ENCODE results near the gene GPR61.

The GPR61 gene

DNA sequence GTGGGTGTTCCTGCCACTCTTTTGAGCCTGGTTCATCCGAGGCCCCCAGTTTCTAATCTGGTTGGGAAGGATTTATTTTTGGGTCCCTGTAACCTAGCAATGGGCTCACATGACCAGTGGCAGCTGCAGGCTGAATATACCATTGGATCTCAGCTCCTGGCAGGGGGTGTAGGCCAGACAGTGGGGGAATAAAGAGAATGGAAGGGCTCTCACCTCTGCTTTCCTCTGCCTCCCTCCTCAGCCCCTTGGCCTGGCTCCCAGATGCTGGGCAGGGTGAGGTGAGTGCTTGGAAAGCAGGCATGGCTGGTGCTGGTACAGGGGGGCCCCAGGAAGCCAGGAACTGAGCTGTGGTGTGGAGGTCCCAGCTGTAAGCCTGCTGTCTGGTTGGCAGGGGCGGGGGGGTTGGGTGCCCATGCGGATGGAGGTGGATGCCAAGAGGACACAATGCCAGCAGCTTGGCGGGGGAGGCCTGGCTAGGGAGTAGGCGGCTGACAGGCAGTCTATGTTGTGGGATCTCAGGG lies 3.6 kb upstream of the GPR61 start:
- no peak for DNase-seq (ENCODE audit: low spot score)

DNA sequence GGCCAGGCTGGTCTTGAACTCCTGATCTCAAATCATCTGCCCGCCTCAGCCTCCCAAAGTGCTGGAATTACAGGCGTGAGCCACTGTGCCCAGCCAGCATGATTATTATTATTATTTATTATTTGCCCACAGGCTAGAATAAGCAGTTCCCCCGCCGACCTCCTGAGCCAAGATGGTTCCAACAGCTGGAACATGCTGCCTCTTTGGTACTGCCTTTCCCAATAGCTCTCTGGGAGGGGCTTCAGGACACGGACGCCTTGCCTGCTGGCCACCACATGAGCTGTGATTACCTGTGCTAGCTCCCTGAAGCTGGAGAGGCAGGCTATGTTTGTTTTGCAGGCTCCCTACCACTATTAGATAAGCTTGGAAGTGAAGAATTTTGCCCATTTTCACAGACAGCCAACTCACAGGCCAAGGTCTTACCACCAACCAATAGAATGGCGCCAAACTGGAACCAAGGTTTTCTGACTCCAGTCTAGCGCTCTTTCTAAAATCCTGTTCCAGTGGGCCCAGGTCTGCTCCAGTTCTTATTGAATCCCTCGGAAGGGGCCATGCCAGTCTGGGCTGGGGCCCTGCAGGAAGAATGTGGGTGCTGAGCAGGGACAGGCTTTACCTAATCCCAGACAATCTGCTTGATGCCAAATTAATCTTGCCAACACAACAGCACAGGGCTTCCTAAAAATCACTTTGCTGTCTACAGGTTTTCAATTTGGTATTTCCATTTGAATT lies 2.1 kb upstream of the GPR61 start:
- DNase-seq (ENCODE audit: low spot score) = no peak

DNA sequence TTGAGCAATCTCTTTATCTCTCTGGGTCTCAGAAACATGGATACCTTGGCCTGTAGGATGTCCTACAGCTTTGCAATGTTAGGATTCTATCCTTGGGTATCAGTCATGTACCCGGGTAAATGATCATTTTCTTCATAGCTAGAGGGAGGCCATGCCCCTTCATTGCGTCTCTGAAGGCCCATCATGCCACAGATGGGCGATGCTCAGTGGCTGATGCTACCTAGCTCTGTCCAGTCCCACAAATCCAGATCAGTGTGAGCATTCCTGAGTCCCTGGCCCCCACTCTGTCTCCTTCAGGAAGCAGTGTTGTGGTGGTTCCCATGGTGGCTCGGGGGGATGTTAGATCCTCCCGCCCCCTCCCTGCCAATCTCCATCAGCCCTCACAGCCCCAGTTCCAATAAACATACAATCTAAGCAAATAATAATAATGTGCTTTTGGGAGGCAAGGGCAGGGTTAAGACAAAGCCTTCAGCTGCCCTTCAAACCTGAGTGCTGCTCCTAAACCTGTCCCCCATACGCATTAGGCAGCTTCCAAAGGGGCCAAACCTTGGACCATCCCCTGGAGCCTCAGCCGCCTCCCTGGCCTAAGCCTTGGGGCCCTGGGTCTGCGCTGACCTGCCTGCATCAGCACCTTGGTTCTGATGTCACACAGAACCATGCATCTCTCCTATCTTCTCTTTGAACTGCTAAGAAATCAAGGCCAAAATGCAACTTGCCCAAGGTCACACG lies 681 bp upstream of the GPR61 start:
- DNase-seq (ENCODE audit: low spot score) = no peak

DNA sequence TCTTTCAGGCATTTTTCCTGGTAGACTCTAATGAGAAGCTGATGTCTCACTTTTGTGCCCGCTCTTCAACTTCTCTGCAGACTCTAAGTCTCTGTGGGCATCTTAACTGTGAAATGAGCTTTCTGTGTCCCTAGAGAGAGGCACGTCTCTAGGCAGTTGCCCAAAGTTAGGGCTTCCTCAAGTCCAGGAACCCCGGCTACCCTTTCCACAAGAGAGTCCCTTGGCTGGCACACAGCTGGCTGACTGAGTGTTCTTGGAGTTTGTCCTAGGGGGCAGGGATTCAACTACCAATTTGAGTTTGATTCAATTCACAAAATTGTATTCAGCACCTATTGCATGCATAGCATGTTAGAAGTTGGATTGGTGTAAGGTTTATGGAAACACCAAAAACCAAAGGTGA lies 1.4 kb downstream of the GPR61 start:
- no peak for DNase-seq (ENCODE audit: low spot score)

DNA sequence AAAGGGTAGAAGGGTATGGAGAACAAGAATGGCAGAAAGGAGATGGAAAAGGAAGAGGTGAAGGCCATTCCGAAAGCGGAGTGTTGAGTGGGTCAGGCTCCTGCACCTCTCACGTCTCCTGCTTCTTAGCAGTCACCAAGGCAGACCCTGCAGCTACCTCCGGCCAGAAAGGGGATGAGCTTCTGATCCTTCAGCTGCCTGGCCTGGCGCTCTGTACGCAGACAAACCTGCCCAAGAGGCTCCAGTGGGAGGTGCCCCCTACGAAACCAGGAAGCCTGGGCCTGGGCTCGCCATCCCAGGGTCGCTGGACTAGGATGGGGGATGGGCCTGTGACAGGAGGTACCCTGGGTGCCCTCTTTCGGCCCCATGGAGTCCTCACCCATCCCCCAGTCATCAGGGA lies 3.0 kb downstream of the GPR61 start:
- no peak for DNase-seq (ENCODE audit: low spot score)

DNA sequence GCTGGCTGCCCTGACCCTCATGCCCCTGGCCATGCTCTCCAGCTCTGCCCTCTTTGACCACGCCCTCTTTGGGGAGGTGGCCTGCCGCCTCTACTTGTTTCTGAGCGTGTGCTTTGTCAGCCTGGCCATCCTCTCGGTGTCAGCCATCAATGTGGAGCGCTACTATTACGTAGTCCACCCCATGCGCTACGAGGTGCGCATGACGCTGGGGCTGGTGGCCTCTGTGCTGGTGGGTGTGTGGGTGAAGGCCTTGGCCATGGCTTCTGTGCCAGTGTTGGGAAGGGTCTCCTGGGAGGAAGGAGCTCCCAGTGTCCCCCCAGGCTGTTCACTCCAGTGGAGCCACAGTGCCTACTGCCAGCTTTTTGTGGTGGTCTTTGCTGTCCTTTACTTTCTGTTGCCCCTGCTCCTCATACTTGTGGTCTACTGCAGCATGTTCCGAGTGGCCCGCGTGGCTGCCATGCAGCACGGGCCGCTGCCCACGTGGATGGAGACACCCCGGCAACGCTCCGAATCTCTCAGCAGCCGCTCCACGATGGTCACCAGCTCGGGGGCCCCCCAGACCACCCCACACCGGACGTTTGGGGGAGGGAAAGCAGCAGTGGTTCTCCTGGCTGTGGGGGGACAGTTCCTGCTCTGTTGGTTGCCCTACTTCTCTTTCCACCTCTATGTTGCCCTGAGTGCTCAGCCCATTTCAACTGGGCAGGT lies 3.8 kb downstream of the GPR61 start:
- no peak for DNase-seq (ENCODE audit: low spot score)

DNA sequence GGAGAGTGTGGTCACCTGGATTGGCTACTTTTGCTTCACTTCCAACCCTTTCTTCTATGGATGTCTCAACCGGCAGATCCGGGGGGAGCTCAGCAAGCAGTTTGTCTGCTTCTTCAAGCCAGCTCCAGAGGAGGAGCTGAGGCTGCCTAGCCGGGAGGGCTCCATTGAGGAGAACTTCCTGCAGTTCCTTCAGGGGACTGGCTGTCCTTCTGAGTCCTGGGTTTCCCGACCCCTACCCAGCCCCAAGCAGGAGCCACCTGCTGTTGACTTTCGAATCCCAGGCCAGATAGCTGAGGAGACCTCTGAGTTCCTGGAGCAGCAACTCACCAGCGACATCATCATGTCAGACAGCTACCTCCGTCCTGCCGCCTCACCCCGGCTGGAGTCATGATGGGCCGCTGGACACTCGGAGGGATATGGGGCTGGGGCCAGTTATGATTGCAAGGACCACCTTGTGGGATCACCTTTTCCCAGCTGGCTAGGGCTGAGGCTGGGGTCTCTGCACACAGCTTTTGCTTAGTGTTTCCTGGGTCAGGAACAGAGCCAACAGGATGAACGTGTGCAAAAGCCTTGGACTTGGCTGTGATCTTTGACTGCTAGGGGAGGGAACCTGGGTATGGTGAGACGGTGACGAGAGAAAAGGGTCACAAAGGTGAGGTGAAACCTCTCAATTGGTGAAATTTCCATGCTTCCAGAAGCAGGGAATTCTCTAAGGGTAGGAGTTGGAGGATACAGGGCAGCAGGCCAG lies 4.5 kb downstream of the GPR61 start:
- DNase-seq (ENCODE audit: low spot score) = no peak

DNA sequence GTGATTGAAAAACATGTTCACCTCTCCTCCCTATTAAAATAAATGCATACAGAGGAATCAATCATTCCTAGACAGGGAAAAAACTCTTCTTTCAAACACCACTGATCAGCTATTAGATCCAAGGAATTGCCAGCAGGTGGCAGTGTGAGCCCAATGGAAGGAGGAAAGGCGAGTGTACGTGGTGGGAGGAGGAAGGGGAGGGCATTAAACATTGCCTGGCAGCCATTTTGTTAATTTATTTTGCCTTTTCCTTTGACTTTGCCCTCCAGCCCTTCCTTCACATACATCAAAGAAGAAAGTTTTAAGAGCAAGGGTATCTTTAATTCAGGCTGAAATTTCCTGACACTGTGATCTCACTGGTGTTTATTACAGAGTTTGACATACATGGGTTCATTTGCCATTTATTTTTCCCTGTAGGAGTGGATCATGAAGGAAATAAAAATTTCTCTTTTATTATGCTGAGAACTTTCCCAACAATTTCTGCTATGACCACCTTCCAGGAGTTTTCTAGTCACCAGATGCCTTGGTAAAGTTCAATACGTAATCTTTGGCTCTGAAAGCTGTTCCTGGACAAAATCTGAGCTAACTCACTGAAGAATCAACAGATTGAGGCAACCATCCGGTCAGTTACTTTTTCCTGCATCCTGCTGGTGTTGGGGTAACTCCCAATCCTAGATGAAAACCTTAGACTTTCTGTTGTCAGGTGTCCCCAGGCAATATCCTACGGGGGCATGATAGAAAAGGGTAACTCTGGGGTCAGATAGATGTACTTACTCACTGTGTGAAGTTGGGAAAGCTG lies 6.8 kb downstream of the GPR61 start:
- DNase-seq (ENCODE audit: low spot score) = peak; percentile 94

DNA sequence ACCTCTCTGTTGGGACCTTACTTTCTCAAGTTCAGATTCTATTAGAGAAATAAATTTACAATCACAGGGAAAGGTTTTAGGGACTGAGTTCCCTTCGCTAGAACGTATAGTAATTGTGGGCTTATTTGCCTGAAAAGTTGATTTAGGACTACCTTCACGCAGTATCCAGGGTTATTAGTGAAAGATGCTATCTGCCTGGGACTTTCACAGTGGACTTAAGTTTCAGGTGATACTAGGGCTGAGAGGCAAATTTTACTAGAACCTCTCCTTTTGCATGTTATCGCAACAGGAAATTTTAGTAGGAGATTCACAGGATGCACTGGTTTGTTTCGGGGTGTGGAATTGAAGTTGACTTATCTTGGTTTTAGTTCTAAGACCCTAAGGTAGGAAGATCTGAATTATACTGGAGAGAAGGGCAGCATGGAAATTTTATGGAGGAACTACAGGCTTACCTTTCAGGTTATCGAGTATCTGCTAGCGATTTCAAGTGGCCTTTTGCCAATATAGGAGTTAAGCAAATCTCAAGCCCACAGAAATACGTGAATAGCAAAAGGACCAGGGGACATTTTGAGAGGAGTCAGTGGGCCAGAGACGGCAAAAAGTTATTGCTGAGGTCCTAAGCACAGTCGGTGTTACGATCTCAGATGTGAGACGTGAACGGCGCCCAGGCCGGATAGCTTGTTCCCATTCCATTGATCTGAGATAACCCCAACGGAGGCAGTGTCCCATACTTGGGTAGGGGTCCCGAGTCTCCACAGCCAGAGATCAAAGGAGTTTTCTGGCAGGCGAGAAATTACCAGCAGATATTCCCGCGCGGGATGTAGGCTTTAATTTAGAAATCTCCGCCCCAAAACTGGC lies 8.0 kb downstream of the GPR61 start:
- DNase-seq (ENCODE audit: low spot score) = no peak

DNA sequence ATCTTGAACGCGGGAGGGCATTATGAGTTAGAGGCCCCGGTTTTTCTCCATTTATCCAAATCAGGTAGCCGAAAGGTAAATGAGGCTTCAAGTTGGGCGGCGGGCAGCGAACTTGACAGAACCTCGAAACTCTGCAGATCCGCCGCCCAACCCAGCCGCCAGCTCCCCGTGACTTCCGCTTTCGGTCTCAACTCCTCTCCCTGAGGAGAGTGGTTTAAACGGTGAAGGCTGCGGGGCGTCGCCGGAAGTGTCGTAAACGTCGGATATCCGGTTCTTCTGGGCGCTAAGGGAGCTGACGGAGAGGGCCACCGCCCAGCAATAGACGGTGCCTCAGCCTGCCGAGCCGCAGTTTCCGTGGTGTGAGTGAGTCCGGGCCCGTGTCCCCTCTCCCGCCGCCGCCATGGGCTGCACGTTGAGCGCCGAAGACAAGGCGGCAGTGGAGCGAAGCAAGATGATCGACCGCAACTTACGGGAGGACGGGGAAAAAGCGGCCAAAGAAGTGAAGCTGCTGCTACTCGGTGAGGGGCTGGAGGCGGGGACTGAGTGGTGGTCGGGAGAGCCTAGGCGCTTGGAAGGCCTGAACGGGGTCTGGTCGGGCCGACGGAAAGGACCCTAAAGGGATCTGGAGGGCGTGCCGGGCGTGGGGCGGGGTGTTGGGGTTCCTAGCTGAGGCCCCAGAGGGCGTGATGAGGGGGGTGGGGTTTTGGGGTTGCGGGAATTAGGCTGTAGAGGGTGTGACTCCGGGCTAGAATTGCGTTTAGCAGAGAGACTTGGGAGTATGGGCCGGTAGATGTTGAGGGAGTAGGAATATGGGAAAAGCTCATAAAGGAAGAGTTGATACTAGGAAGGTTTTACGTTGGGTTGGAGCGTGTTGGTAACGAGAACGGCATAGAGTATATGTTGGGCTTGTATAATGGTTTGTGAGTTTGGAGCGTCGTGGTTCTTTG lies 8.9 kb downstream of the GPR61 start, which contains the start of gene GNAI3:
Gene GNAI3, plus strand, starts transcription at position 295 of the 947 bp plus-strand sequence. Its CDS starts 106 bp downstream, at position 401.
- DNase-seq (ENCODE audit: low spot score) = peak; percentile 95

DNA sequence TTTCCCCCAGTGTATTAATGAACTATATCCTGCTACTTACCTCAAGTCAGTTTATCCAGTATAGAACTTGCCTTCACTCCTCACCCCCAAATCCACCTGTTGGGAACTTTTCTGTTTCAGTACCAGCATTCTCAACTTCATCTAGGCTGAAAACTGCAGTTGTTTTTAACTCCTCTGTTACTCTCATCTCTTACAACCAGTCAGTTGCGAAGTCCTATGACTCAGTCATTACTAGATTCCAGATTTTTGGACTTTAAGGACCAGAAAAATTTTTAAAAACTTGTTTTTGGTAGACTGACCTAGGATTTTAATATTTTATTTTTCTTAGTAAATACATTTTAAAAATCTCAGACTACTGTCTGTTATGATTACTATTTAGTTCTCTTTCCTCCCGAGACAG lies 16.9 kb downstream of the GPR61 start:
- DNase-seq (ENCODE audit: low spot score) = no peak

DNA sequence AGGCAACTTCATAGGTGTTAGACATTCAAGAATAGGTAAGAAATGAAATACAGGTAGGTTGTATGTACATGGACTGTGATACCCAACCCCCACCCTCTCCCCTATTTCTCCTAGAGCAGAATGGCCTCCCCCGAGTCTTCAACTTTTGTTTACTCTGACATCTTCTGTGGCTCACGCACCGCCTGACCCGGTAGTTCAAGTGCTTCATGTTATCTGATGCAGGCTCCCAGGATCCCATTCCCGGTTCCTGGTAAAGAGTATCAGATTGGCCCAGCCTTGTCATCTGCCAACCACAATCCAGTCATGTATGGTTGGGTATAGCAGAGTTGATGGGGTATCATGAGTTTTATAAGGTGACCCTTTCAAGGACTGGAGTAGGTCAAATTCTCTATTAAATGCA lies 17.8 kb downstream of the GPR61 start:
- no peak for DNase-seq (ENCODE audit: low spot score)

DNA sequence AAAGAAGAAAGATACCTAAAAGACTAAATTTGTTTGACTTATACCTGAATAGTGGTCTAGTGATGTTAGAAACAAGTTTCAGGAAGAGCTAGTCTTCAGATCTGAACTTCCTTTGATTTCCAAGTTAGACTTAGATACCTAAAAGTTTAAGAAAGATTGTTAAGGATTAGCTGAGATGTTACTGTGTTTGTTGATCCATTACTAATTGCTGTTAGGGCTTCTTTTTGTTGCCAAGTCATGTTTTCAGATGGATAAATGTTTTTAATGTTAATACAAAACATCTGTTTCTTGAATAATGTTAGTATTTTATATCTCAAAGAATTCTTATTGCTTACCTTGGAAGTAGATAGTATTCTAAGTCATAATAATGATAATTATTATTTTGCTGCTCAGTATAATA lies 20.3 kb downstream of the GPR61 start:
- no peak for DNase-seq (ENCODE audit: low spot score)

DNA sequence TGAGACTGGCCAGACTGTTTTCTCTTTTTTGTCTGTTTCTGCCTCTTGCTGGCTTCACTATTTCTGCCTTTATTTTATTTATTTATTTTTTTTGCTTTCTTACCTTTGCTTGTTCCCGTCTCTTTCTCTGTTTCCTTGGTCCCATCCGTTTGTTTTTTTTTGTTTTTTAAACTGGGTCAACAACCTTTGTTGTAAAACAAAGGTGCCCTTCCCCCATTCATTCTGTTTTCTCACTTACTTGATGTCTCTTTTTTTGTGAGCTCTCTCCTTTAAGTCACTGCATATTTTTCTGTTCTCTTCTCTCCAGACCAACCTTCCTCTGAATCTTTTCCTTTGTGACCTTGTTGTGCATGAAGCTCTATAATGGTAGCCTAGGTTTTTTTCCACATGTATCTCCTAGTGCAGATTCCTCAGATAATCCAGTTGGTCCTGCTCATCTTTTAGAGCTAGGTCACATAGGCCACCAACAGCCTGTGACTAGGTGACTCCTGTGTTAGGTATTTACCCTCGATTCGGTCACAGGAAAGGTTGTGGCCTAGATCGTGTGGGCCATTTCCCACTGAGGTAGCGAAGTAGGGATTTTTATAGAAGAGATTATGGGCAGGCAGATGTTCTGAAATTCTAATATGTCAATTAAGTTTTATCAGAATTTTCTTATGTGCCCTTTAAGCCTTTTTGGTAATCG lies 24.7 kb downstream of the GPR61 start:
- DNase-seq (ENCODE audit: low spot score) = no peak

DNA sequence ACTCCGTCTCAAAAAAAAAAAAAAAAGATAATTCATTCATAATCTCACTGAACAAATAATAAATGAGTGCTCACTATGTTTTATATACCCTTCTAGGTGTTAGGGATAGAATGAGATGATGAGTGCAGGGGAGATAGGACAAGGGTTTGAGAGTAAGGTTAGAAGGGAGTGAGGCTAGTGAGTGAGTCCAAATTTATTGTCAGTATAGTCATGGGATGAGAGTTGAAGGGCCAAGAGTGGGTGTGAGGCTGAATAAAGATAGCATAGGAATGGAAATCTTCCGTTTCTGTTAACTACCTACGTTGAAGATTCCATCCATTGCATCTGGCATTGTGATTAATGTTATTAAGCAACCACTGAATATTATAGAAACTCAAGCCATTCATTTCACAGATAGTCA lies 25.6 kb downstream of the GPR61 start:
- DNase-seq (ENCODE audit: low spot score) = no peak

DNA sequence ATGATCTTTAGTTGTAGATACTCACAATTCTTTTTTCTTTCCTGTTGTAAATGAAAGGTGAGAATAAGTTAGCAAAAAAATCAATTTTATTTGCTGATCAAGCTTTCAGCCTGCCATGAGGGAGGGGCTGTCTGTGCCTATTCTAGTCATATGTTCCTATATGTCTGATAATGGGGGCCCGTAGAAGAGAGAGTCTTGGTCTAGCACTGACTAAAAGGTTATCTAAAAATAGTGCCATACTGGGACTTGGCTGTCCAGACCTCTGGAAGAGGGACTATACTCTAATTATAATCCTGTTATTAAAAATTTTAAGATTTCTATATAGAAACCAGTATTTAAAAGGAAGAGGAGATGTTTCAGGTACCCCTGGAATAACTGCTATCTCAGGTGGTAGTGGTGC lies 27.3 kb downstream of the GPR61 start:
- no peak for DNase-seq (ENCODE audit: low spot score)

DNA sequence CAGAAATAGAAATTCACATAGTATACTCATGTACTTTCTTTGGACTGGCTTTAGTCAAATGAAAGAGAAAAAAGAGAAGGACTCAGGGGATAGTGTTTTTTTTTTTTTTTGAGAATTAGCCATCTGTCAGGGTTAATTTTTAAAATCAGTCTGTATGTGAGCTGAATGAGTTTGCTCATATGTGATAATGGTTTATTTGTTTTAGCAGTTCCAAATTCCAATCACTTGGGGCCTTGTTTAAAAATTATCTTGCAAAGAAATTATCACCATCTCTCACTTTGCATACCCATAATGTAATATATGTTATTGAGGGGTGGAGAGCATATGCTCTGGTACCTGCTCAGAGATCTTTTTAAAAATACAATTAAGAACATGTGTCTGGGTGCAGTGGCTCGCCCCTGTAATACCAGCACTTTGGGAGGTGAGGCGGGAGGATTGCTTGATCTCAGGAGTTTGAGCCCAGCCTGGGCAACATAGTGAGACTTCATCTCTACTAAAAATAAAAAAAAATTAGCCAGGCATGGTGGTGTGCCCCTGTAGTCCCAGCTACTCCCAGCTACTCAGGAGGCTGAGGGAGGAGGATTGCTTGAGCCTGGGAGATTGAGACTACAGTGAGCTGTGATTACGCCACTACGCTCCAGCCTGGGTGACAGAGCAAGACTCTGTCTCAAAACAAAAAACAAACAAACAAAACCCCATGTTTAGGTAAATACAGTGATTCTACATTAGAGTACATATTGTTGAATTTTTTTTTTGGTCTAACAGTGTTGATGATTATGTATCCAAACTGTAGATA lies 28.4 kb downstream of the GPR61 start:
- no peak for DNase-seq (ENCODE audit: low spot score)

DNA sequence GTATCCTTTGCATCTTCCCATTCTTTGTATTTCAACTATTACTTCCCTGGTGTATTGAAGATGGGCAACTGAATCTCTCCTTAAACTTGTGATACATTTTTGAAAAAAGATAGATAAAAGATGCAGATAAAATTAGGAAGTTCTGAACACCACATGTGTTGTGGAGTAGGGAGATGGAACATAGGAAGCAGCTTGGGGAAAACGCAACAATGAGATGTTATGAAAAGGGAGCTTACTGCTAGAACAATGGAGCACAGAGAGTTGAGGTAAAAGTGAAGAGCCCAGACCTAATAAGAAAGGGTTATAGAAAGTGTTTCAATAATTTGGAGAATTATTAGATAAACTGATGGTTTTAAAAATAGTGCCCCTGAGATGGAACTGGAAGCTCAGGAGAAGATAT lies 29.7 kb downstream of the GPR61 start:
- no peak for DNase-seq (ENCODE audit: low spot score)
